ENCODE data around the gene GRM5.
"Not testable (repeated sequence)": the region's sequence is repeated elsewhere in the genome, so short reads cannot be mapped to it uniquely, and the experiment has no call there.

The GRM5 gene

GRCh38 chr11:88535266-88535665 lies 530.5 kb downstream of the GRM5 start:
- DNase-seq = no peak

DNA sequence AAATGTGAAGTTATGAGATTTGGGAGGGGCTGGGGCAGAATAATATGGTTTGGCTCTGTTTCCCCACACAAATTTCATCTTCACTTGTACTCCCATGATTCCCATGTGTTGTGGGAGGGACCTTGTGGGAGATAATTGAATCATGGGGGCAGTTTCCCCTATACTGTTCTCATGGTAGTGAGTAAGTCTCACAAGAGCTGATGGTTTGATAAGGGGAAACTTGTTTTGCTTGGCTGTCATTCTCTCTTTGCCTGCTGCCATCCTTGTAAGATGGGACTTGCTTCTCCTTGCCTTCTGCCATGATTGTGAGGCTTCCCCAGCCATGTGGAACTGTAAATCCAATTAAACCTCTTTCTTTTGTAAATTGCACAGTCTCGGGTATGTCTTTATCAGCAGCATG lies 531.1 kb downstream of the GRM5 start:
- DNase-seq = not testable (repeated sequence)

- DNase-seq = no peak
Measured at GRCh38 chr11:88534185-88534584, 531.6 kb downstream of the GRM5 start.

DNA sequence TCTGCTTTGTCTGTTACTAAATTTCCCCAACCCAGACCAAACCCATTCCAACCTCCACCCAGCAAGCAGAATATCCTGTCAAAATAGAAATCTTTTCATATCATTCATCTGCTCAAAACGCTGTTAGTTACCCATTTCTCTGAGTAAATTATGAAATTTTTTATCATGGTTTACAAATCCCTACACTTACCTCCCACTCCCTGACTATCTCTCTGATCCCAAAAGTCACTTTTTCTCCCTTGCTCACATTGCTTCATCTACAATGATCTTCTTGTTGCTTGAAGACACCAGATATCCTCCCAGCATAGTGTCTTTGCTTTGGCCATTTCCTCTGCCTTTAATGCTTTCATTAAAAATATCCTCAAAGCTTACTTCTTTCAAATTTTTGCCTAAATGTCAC lies 532.8 kb downstream of the GRM5 start:
- no peak for DNase-seq

GRCh38 chr11:88531831-88532230 lies 534.0 kb downstream of the GRM5 start:
- no peak for DNase-seq

DNA sequence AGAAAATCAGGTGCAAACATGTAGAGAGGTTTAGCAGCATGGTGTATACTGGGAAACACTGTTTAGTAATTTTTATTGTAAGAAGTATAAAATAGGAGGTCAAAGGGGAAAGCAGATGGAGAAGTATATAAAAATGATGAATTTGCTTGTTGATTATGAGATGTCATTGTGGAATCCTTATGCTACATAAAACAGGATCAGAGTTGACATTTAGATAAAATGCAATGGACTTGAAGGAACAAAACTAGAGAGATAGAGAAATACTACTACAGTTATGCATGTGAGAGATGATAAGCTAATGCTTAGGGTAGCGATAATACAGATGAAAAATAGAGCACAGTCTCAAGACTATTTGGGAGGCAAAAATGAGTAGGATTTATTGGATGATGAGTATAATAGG lies 536.4 kb downstream of the GRM5 start:
- DNase-seq = no peak

- DNase-seq = no peak
Measured at GRCh38 chr11:88523386-88524071, 542.3 kb downstream of the GRM5 start.

- DNase-seq = no peak
Measured at GRCh38 chr11:88522624-88523385, 543.0 kb downstream of the GRM5 start.

DNA sequence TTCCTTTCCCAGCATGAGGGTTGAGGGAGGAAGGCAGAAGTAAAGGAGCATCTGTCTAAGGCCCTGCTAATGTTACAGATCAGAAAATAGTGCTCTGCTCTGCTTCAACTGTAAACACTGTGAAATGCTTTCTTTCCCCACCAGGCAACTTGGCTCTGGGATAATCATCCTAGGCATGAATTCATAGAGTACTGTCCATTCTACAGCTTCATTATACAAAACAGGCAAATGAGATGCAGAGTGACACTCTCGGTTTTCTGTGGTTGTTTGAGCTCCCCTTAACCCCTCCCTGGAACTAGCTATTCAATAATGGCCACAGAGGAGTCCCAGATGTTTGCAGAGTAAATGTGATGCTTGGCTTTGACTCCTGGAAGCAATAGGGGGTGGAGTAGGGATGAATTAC lies 544.0 kb downstream of the GRM5 start:
- DNase-seq = no peak

- DNase-seq = no peak
Measured at GRCh38 chr11:88521399-88521798, 544.4 kb downstream of the GRM5 start.

GRCh38 chr11:88520391-88520790 lies 545.4 kb downstream of the GRM5 start:
- DNase-seq = no peak

DNA sequence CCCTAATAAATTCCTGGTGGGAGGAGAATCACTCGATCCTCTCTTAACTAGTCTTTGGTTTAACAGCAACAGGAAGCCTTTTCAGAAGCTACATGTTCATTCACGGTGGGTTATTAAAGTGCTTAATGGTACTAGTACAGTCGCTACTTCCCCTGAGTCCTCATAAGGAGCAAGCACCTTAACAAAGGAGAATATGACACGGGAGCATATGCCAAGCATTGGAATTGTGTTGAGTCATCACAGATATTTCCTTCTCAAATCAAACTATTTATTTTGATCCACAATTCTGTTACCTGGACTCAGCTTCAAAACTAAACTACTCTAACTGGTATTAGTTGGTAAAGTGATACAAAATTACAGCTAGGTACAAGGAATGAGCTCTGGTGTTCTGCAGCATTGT lies 550.8 kb downstream of the GRM5 start:
- DNase-seq = no peak

DNA sequence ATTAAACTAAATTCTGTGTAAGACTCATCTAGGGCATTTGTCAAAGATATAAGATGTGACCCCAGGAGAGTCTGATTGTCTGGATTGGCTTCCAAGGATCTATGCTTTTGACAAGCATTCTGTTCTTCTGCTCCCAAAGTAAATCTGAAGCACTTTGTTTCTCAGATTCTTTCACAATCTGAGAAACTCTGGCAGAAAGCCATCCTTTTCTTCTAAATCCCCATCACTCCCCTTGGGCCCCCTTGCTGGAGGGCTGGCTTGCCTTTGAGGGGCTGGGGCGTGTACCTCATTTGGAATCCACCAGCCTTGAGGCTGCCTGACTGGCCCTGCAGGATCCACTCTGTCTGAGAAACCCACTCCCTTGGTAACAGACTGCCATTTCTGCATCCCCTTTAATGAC lies 554.8 kb downstream of the GRM5 start:
- DNase-seq = no peak

DNA sequence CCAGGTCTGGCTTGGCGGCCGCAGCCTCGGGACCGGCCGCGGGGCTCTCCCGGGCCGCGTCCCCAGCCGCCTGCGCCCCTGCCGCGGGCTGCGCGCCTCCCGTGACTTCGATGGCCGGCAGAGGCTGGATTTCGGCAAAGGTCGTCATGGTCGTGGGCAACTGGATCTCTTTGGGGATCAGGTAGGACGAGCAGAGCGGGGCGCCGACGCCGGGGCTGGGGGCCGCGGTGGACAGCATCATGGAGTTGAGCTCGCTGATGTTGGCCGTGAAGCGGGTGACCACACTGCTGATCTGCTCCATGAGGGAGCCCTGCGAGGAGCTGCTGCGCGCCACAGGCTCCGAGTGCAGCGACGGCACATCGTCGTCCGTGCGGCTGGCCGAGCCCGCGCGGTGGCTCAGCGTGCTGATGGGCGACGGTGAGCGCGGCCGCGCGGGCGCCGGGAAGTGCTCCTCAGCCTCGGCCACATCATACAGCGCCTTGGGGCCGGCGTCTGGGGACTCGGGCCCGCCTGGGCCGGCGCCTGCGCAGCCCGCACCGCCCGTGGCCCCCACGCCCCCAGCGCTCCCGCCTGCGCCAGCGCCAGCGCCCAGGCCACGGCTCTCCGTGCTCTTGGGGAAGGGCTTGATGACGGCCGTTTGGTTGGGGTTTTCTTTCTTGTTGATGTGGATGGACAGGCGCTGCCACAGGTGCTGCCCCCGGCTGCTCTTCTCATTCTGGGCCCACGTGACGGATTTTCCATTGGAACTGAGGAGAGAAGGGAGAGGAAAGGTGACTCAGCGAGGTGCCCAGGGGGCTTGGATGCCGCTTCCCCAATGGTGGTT lies 556.8 kb downstream of the GRM5 start:
- peak; percentile 52 for DNase-seq

- peak; percentile 26 for DNase-seq
Measured at GRCh38 chr11:88508418-88508758, 557.4 kb downstream of the GRM5 start.

DNA sequence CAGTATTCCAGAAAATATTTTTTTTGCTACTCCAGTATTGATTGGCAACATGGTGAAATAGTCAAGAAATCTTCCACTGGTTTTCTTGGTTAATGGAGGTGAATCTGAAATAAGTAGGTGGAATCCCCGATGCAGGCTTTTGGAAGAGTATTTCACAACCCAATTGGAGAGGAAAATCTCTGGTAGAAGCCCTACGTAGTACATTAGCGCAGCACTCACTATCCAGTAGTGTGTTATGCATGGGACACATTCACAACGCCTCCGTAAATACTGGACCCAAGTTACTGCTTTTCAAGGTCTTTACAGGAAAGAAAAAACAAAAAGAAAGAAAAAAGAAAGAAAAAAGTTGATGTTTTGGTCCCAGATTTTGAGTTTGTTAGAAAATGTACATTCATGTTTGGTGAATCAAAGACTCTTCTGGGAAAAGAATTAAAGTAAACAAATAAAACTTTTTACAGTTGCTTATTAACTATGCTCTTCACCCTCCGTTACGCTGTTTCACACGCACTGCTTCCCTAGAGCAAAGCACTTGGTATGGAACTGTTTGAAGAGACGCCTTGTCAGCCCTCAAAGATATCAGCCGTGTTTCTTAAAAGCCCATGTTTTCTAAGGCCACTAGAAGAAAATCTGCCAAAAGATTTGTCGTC lies 557.9 kb downstream of the GRM5 start:
- DNase-seq = no peak

DNA sequence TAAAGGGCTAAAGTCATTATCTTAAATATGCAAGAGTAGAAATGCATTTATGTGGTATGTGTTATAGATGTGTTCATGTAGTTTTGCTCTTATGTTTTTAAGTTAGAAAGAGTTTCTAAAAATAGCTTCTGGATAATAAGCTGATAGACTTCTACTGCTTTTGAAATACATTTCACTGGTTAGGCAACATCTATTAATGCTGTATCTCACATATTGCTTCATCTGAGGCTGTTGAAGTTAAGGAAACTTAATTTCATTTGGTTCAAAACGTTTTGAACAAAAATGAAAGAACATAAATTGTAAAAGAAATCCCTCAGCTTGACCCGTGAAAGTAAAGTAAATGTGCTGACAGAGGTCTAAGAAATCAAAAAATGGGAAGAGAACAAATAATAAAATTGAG lies 564.2 kb downstream of the GRM5 start:
- DNase-seq = no peak

GRCh38 chr11:88495836-88496235 lies 569.9 kb downstream of the GRM5 start:
- DNase-seq = no peak

DNA sequence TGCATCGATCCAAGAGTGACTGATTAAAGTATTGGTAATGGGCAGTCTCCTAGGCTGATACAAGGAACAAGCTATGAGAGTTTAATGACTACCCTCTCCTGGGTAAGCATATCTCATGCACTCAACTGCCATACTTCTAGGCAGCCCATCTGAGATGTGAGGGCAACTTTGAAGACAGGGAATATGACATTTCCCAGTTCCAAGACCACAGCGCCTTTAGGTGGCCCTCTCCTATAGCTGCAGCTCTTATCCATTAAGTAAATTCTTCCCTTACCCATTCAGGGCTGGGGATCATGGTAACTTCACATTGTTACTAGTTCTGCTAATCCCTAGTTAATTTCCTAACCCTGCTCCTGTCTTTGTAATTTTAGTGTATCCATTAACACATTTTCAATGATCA lies 570.9 kb downstream of the GRM5 start:
- DNase-seq = no peak

DNA sequence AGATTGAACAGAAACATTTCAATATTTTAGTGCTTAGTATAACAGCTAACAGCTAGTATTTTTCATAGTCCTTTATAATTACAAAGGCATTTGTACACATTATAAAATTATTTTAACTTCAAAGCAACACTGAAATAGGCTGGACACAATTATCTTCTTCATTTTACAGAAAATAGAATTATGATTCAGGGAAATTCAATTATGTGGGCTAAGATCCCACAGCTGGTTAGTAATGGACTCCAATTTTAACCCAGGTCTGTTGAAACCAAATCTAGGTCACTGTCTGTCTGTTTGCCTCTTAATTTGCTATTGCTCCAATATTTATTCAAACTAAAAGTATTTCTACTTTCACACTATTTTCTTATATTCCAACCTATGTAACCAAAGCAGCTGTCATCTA lies 574.1 kb downstream of the GRM5 start:
- DNase-seq = no peak

GRCh38 chr11:88489030-88489429 lies 576.8 kb downstream of the GRM5 start:
- no peak for DNase-seq

DNA sequence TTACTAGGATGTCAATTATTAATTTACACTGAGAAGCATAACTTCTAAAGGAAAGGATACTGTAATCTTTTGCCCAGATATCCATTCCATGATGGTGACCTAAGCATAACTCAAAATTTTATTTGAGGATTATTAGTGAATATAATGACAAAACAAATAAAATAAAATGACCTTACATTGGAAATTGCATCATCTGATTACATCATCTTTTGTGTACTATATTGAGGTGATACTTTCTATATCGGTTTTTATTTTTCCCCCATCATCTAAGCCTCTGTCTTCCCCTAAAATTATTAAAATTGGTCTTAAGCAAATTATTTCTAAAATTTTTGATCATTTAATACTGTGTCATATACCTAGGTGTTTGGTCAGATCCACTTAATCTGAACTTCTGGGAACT lies 578.1 kb downstream of the GRM5 start:
- no peak for DNase-seq

DNA sequence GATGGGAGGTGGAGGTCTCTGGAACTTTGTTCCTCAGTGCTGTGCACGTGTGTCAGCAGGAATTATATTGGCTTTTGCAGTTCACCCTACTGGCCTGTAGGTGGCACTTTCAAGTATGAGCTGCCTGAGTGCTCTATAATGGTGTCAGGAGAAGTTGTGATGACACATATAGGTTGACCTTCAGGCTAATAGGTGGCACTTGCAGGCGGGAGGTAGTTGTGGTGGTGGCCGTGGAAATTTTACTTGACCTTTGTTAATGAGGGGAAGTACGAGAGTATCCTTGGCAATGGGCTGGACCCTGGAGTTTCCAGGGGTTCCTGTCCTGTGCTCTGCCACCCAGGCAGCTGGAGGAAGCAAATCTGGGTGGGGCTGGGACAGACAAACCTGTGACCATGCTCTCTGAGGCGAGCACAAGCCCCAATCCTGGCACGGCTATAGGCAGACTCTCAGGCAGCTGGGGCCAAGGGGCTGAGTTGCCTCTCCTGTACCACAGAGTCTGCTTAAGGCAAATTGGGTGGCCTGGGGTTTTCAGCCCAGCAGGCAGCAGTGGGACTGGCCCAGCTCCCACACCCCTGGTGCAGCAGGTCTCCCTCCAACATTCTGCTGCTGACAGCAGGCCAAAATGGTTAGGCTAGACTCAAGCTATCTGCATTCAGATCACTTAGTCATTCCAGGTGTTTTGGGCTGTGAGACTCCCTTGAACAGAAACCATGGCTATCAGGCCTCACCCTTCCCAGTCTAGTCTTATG lies 580.7 kb downstream of the GRM5 start:
- DNase-seq = peak; percentile 14
